ENCODE measurements around the gene CALD1. TPM values are rescaled to one million over a fixed set of nuclear protein-coding genes. Genes with fewer than 3 reads are reported as not detected.

The CALD1 gene
- total RNA-seq, 1 donor, result 3,507 TPM

DNA sequence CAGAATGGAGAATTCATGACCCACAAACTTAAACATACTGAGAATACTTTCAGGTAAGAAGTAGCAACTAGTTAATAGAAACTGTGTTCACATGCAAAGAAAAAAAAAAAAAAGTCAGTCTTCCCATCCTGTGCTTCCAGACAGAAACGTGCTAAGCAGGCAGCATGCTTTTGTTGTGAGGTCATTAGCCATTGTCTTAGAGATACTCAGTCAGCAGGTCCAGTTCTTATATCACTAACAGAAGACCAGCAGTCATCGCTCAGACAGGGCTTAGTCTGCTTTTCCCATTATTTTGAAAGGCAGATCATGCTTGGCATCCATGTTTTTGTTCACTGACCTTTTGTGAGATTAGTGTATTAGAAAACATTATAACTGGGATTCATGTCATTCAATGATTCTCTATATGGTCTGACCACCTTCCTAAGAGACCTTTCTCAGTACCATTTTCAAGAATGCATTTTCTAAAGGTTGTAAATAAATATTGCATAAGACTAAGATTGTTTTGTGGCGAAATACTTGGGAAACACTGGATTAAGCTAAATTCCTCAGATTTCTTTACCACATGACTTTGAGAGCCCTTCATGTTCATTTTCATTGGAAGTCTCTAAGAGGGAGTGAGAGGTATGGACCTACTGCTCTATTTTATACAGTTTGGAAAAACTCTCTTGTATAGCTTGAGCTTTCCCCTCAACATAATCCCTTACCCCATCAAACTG lies 161.9 kb downstream of the CALD1 start:
- no peak overlapping the region for H3K4me3 ChIP-seq (ENCODE audit: low read depth, low read length)
- peak; percentile 82 for DNase-seq (ENCODE audit: low read depth)
- TF ChIP-seq CTCF (IDR thresholded peaks at IDR 0.05; ENCODE audit: insufficient read depth, low read depth, low read length), result no peak

DNA sequence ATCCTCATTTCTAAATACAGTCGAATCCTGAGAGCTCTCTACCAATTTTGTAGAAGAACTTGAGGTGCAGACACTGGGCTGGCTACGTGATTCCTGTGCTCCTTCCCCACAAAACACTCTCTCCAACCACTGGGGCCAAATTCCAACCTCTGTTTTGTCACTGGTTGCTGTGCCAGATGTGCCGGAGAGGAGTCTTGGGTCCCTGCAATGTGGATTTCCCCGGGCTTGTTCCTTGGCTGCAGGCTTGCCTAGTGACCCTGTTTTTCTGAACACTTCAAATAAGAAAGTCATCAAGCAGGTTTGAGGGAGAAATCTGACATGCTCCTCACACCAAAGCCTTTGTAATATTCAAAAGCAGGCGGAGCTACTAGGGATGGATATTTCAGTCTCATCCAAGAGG lies 162.5 kb downstream of the CALD1 start:
- DNase-seq (ENCODE audit: low read depth), result no peak
- no peak for TF ChIP-seq CTCF (IDR thresholded peaks at IDR 0.05; ENCODE audit: insufficient read depth, low read depth, low read length)
- H3K4me3 ChIP-seq (ENCODE audit: low read depth, low read length), result no peak overlapping the region

DNA sequence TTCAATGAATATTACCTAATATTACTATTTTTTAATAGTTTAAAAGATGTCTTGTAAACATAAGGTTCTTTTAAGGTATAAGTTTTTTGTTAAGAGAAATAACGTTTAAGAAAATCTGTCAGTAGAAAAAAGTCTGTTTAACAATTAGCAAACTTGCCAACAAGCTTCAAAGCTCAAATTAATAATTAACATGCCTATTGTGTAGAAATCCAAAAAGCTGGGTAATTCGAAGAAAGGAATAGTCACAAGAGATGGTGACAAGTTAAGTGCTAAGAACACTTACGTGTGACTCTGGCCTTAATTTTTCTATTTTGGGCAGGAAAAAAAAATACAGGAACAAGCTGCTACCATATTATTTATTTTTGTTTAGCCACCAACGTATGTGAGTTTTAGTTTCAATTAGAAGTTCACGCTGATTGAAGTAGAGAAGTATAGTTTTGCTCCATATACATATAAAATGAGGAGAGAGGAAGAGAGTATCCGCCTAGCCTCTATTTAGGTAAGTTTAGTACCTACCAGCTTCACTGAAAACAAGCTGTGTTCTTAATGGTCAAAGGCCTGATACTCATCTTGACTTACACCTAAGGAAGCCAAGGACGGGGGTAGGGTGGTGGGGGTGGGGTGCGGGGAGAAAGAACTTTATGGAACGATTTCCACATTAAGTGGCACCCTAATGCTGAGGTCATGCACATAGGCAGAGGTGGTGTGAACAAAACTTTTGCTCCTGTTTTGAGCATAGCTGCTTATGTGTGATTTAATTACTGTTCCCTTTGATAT lies 163.4 kb downstream of the CALD1 start:
- TF ChIP-seq CTCF (IDR thresholded peaks at IDR 0.05; ENCODE audit: insufficient read depth, low read depth, low read length), result no peak

DNA sequence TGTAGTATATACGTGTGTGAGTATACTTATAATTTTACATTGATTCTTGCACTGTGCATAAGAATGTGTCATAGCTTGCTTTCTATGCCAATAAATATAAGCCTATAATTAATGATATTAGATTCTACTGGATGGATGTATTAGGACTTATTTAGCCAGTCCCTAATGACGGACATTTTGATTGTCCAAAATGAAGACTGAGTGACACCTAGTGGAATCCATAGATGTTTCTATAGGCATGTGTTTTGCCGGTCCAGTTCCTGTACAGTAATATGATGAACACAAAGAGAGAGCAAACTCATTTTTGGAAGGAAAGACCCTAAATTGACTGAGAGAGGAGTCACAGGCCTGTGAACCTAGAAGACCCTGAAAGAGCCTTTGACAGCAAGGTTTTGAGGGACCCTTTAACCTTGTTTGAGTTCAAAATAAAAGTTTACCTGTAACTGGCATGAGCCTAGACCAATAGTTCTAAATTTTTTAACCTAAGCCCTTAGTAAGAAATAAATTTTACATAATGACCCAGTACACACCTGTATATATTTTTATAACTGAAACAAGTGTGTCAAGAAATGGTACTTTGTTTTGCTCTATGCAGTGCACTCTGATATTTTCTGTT lies 164.5 kb downstream of the CALD1 start:
- TF ChIP-seq CTCF (IDR thresholded peaks at IDR 0.05; ENCODE audit: insufficient read depth, low read depth, low read length), result peak; percentile 9
- DNase-seq (ENCODE audit: low read depth), result no peak
- H3K4me3 ChIP-seq (ENCODE audit: low read depth, low read length), result no peak overlapping the region

More for the DNA sequence above, 163.4 kb downstream of the CALD1 start:
- DNase-seq (ENCODE audit: low read depth), result no peak
- no peak overlapping the region for H3K4me3 ChIP-seq (ENCODE audit: low read depth, low read length)

DNA sequence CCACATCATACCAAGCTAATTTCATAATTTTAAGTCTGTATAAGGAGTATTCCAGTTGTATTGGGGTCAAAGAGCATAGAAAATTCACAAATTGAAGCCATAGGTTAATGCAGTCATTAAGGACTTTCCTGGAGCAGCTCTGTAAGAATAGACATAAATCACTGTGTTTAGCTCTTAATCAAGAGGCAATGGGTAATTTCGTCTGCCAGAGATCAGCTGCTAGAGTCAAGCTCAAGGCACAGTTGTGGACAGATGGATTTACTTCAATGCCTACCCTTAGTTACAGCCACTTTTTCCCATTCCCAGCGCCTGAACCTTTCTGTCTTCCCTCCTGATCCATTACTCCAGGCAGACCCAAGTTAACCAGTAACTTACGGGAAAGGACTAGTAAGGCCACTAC lies 166.3 kb downstream of the CALD1 start:
- DNase-seq (ENCODE audit: low read depth), result no peak

DNA sequence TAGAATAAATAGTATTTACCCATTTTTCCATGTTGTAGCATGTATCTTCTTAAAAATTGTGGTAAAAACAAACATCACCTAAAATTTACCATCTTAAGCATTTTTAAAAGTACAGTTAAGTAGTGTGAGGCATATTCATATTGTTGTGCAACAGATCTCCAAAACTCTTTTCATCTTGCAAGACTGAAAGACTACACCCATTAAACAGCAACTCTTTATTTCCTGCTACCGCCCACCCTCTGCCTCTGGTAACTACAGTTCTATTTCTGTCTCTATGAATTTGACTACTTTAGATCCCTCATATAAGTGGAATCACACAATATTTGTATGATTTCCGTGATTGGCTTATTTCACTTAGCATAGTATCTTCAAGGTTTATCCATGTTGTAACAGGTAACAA lies 166.8 kb downstream of the CALD1 start:
- no peak for TF ChIP-seq CTCF (IDR thresholded peaks at IDR 0.05; ENCODE audit: insufficient read depth, low read depth, low read length)
- no peak overlapping the region for H3K4me3 ChIP-seq (ENCODE audit: low read depth, low read length)
- DNase-seq (ENCODE audit: low read depth), result peak; percentile 70

More for the DNA sequence above, 166.3 kb downstream of the CALD1 start:
- no peak overlapping the region for H3K4me3 ChIP-seq (ENCODE audit: low read depth, low read length)
- TF ChIP-seq CTCF (IDR thresholded peaks at IDR 0.05; ENCODE audit: insufficient read depth, low read depth, low read length), result no peak

All from fibroblast of villous mesenchyme (primary cell).